ENCODE results near the gene CIT.
"Not testable (repeated sequence)": the region's sequence is repeated elsewhere in the genome, so short reads cannot be mapped to it uniquely, and the experiment has no call there.

CIT gene

GRCh38 chr12:119727600-119728443 lies 149.3 kb downstream of the CIT start:
- DNase-seq: no peak

DNA sequence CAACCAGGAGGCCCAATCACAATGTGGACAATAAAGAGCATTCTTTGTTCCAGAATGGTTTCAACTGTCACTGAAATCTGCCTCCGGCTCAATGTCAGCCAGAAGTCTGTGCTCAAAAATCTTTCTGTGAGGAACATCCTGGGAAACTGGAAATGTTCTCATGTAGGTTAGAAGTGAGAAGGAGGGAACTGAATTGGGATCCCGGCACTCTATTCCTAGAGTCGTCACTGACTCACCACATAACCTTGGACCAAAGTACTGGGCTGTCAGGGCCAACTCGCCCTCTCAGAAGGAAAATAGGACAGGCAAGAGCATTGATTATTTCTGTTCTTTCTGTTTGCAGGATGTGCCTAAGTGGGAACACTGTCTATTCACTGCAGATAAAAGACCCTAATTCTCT lies 151.6 kb downstream of the CIT start:
- DNase-seq: no peak

GRCh38 chr12:119721306-119721705 lies 155.8 kb downstream of the CIT start:
- DNase-seq: no peak

GRCh38 chr12:119720349-119720748 lies 156.8 kb downstream of the CIT start:
- no peak for DNase-seq

GRCh38 chr12:119718141-119718540 lies 159.0 kb downstream of the CIT start:
- DNase-seq: no peak

DNA sequence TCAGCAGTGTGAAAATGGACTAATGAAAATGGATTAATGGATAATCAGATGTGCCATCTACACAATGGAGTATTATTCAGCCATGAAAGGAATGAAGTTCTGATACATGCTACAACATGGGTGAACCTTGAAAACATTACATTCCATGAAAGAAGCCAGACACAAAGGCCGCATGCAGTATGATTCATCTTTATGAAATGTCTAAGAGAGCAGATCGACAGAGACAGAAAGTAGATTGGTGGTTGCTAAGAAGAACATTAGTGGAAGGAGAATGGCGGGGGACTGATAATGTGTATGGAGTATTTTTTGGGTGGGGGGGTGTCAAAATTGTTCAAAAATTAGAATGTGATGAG lies 161.9 kb downstream of the CIT start:
- no peak for DNase-seq

DNA sequence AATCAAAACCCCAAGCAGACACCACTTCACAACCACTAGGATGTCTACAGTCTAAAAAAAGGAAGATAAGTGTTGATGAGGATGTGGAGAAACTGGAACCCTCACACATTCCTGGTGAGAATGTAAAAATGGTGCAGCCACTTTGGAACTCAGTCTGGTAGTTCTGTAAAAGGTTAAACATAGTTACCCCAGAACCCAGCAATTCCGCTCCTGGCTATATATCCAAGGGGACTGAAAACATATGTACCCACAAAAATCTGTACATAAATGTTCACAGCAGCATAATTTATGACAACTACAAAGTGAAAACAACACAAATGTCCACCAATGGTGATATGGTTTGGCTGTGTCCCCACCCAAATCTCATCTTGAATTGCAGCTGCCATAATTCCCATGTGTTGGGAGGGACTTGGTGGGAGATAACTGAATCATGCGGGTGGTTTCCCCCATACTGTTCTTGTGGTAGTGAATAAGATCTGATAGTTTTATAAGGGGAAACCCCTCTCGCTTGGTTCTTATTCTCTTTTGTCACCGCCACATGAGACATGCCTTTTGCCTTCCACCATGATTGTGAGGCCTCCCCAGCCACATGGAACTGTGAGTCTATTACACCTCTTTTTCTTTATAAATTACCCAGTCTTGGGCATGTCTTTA lies 162.4 kb downstream of the CIT start:
- DNase-seq: no peak

DNA sequence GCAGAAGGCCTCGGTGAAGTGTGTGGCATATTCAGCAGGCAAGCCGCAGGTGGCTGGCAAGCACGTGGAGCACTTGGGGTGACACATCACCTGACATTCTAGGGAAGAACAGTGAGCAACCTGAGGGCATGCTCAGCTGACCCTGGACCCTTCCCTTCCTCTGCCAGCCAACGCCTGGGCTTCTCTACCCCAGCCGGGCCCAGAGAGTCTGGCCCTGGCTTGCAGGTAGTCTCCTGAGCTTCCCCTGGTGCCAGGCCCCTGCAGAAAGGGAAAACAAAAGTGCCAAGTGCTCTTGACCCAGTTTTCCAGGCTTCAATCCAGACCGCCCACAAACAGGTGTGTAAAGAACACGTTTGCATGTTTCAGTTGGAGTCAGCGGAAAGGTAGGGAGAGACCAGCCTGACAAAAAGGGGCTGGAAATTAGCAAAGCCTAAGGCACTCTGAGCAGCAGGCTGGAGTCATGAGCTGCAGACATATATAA lies 163.5 kb downstream of the CIT start:
- DNase-seq: no peak

DNA sequence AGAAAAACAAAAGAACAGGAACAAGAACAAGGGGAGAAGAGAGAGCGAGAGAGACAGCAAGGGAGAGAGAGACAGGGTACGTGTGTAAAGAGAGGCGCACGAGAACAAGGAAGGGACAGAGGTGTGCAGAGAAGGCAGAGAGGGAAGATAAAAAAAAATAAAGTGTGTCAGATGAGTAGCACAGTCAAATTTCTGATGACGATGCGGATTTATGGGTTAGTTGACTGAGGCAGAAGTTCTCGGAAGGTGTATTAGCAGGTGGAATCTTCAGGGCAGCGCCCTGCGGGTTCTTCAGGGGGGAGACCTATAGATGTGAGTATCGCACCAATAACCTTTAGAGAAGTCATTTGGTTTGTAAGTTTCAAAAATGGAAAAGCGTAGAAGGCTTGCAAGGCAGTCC lies 164.4 kb downstream of the CIT start:
- no peak for DNase-seq

GRCh38 chr12:119711693-119712092 lies 165.4 kb downstream of the CIT start:
- DNase-seq: no peak

DNA sequence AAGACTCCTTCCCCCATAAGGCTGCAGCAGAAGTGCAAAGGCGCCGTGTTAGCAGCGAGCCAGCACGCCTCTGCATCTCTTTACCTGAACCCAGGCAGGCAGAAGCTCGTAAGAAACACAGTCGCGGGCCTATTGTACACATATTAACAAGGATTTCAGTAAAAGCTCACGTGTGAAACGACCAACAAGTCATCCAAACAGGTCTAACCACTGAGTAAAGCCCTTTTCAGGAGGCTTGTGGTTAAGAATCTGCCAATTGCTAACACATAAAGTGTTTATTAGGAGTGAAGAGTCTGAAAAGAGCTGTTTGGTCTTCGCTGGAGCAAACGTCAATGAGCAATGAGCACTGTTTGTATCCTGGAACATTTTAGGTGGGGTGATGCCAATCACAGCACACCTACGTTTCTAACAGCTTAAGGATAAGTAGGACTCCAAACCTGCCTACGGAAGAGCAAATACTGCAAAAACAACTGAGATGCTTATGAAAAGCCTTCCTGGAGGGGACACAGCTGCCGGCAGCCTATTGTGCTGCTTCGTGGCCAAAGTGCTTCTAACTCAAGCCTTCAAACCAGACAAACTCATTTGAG lies 166.1 kb downstream of the CIT start:
- no peak for DNase-seq

- no peak for DNase-seq
Measured at GRCh38 chr12:119710374-119710964, 166.7 kb downstream of the CIT start.

DNA sequence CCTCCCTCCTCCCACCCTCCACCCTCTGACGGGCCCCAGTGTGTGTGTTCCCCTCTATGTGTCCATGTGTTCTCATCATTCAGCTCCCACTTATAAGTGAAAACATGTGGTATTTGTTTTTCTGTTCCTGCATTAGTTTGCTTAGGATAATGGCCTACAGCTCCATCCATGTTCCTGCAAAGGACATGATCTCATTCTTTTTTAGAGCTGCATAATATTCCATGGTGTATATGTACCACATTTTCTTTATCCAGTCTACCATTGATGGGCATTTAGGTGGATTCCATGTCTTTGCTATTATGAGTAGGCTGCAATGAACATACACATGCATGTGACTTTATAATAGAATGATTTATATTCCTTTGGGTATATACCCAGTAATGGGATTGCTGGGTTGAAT lies 170.7 kb downstream of the CIT start:
- DNase-seq: not testable (repeated sequence)

DNA sequence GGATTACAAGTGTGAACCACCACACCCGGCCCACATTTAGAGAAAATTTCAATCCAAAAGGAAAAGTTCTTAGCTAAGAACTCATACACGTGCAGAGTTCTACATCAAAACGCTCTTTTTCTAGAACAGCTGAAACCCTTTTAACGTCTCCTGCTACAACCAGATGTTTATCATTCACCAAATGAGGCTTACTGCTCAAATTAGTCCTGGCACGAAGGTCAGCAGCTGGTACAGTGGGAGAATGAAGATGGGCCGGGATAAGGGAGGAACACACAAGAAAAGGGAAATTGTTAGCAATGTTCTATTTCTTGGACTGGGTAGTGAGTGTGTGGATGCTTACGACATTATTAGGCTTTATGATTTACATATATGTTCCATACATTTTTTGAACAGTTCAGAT lies 171.9 kb downstream of the CIT start:
- DNase-seq: no peak

DNA sequence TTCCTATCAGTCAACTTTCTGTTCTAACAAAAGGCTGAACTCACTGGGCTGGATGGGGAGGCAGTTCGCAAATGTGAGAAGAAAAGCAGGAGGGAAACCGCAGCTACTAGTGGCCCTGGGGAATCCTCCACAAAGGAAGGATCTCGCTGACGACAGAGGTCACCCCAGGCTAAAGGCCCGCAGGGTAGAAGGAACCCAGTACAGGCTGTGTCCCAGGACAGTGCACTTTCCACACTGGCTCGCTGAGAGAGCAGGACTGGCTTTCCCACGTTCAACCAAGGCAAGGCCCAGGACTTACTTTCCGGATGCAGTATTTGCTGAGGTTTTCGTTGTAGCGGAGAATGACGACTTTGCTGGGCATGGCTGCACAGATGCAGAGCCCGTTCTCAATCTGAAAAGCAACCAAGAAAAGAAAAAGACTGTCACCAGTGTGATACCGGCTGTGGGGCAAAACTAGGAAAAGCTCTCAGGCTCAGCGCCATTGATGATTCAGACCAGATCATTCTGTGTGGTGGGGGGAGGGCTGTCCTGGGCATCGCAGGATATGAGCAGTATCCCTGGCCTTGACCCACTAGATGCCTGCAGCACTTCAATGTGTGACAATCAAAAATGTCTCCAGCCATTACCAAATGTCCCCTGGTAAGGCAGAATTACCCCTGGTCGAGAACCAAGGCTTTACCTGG lies 172.9 kb downstream of the CIT start:
- DNase-seq: no peak

DNA sequence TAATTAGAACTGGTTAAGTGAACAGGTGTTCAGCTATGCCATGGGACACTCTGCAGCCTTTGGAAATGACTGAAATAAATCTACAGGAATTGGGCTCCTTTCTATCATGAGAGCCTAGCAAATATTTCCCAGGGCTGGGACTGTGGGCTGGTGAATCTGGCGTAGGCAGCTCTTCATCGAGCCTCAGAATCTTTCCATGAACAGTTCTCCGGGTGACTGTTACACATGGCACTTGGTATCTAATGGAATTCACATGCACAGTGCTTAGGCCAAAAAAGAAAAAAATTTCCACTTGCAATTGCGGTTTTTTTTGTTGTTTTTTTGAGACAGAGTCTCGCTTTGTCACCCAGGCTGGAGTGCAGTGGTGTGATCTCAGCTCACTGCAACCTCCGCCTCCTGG lies 177.0 kb downstream of the CIT start:
- no peak for DNase-seq

DNA sequence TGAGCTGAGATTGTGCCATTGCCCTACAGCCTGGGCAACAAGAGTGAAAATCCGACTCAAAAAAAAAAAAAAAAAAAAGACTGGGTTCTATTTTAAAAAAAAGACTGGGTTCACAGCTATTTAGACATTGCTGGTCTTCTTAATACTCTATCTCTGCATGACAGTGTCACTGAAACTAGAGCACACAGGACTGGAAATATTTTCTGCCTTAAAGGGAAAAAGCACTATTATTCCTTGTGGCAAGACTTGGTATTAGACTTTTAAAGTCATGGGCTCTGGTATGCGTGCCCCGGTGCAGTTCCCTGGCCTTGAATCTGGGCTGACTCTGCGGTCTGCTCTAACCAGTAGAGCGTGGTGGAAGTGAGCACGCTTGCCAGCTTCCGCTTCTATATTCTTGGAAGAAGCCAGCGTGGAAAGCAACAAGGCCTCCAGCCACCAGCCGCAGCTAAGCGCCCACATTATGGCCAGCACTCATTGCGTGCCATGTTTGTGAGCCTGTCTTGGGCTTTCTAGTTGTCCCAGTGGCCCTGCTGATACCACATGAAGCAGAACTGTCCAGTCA lies 177.8 kb downstream of the CIT start:
- DNase-seq: no peak

- DNase-seq: no peak
Measured at GRCh38 chr12:119696943-119697342, 180.2 kb downstream of the CIT start.

- no peak for DNase-seq
Measured at GRCh38 chr12:119695034-119695433, 182.1 kb downstream of the CIT start.

DNA sequence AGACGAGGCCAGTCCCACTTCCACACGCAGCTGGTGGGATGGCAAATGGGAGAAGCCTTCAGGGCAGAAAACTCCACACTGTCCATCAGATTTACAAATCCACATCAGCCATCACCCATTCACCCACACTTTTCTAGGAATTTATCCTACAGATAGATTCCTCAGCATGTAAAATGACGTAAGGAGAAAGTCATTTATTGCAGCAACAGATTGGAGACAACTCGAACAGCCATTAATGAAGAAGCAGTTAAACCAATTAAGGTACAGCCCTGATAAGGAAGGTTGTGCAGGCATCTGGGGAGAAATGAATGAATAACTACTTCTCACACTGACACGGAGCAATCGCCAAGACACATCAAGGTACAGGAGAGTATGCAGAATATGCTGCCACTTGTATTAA lies 183.0 kb downstream of the CIT start:
- DNase-seq: no peak

GRCh38 chr12:119693511-119693910 lies 183.6 kb downstream of the CIT start:
- no peak for DNase-seq

DNA sequence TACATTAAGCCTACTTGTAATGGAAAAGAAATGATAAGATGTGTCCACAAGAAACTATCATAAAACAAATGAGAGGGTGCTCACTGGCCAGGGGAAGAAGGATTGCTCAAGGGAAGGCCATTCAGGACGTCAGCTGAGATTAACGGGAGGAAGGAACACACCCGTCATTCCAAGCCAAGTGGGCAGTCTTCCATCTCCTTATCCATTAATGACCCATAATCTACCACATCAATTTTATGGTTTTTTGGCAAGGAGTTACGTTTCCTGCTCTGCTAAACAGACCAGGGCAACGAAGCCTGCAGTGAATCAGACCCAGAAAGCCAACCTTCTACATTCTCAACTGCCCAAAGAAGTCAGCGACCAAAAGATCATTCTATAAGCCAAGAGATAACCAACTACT lies 184.1 kb downstream of the CIT start:
- DNase-seq: no peak

GRCh38 chr12:119692410-119692809 lies 184.7 kb downstream of the CIT start:
- no peak for DNase-seq

All from activated CD4-positive, alpha-beta T cell treated with anti-CD3 and anti-CD28 coated beads, Interleukin-2, amount 50 U/mL, for 4 hours (primary cell).